ENCODE data around the gene FHIT. TPM values are rescaled to one million over a fixed set of nuclear protein-coding genes. Genes with fewer than 3 reads are reported as not detected.

Gene FHIT
- total and polyA plus RNA-seq, 2 of the 4 experiments (the other 2 are of a cell fraction), result 0.07 TPM; not detected in 1

DNA sequence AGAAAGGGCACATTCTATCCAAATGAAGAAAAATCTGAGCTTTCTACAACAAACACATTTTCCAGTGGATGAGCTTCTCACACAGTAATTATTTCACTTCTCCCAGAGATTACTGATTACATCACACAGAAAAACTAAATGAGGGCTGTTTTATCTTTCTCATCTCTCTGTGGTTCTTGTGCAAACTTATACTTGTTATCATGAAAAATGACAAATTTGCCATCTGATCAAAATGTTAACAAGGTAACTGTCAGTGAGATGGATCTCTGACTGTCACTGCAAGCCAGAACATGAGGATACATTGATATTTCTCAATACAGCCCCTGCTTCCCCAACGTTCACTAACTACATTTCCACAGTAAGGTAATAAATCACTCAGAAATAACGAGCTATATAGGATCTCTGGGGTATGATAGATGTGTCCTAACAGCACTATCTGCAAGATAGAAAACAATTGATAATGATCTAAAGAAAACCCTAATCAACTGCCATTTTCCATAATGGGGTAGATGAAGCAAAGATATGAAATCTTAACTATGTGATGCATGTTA lies 1372.1 kb downstream of the FHIT start:
- BruUV-seq (replicated peaks), result no TSS peak
- H2BK20ac ChIP-seq (ENCODE audit: low read depth, low read length), result no peak overlapping the region
- intact Hi-C loops (cut with micrococcal nuclease) (no loop called here), dilution Hi-C loops (cut with HindIII; ENCODE audit: low sequenced_read_pairs, unreplicated experiment) (no loop called here), in situ Hi-C loops (cut with MboI; ENCODE audit: low sequenced_read_pairs) (no loop called here)
- no peaks in the 10 kb centered on the region for H3K79me1 ChIP-seq (ENCODE audit: low read depth in 1 of 2, low read length in 2 of 2)
- no peak overlapping the region for H2AFZ ChIP-seq (replicated peaks; ENCODE audit: low read length, poor library complexity)
- no peak overlapping the region for H4K5ac ChIP-seq (ENCODE audit: low read depth, low read length)
- H3K4me2 ChIP-seq (ENCODE audit: low read depth, low read length), result no peak overlapping the region
- TF ChIP-seq SMC3 (IDR thresholded peaks at IDR 0.05; ENCODE audit: low read depth, low read length), result no peak
- no peak for TF ChIP-seq ELK1 (IDR thresholded peaks at IDR 0.05; ENCODE audit: borderline replicate concordance, low read depth, low read length)
- TF ChIP-seq MXI1 (IDR thresholded peaks at IDR 0.05; ENCODE audit: borderline replicate concordance, low read depth, low read length), result no peak
- TF ChIP-seq RFX5 (IDR thresholded peaks at IDR 0.05; ENCODE audit: low read depth, low read length), result no peak
- TF ChIP-seq CEBPB (IDR thresholded peaks at IDR 0.05; ENCODE audit: low read depth, low read length), result no peak
- TF ChIP-seq RCOR1 (IDR thresholded peaks at IDR 0.05; ENCODE audit: insufficient replicate concordance, low read length), result no peak
- no peak for TF ChIP-seq RAD21 (IDR thresholded peaks at IDR 0.05; ENCODE audit: low read length)
- no peak for TF ChIP-seq POLR2A (IDR thresholded peaks at IDR 0.05; ENCODE audit: low read depth, low read length)
- TF ChIP-seq, protein P1, sequence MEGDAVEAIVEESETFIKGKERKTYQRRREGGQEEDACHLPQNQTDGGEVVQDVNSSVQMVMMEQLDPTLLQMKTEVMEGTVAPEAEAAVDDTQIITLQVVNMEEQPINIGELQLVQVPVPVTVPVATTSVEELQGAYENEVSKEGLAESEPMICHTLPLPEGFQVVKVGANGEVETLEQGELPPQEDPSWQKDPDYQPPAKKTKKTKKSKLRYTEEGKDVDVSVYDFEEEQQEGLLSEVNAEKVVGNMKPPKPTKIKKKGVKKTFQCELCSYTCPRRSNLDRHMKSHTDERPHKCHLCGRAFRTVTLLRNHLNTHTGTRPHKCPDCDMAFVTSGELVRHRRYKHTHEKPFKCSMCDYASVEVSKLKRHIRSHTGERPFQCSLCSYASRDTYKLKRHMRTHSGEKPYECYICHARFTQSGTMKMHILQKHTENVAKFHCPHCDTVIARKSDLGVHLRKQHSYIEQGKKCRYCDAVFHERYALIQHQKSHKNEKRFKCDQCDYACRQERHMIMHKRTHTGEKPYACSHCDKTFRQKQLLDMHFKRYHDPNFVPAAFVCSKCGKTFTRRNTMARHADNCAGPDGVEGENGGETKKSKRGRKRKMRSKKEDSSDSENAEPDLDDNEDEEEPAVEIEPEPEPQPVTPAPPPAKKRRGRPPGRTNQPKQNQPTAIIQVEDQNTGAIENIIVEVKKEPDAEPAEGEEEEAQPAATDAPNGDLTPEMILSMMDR (conservative IDR thresholded peaks at IDR 0.05; ENCODE audit: low read depth, low read length), result no peak
- no peak for TF ChIP-seq NFE2L2 (IDR thresholded peaks at IDR 0.05; ENCODE audit: low read depth, low read length)
- no peak for TF ChIP-seq MAZ (IDR thresholded peaks at IDR 0.05; ENCODE audit: borderline replicate concordance, low read depth, low read length)
- no peak for TF ChIP-seq BHLHE40 (IDR thresholded peaks at IDR 0.05; ENCODE audit: low read depth, low read length)
- TF ChIP-seq, protein P2, sequence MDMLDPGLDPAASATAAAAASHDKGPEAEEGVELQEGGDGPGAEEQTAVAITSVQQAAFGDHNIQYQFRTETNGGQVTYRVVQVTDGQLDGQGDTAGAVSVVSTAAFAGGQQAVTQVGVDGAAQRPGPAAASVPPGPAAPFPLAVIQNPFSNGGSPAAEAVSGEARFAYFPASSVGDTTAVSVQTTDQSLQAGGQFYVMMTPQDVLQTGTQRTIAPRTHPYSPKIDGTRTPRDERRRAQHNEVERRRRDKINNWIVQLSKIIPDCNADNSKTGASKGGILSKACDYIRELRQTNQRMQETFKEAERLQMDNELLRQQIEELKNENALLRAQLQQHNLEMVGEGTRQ (IDR thresholded peaks at IDR 0.05; ENCODE audit: low read depth, low read length), result no peak
- no peak for TF ChIP-seq MAFK (IDR thresholded peaks at IDR 0.05; ENCODE audit: low read depth, low read length)
- no peak for TF ChIP-seq CHD1 (IDR thresholded peaks at IDR 0.05; ENCODE audit: low read depth, low read length)
- no peak for TF ChIP-seq FOS (IDR thresholded peaks at IDR 0.05; ENCODE audit: low read depth, low read length)
- no CpG with 5 or more reads among the region's 2 CpGs for WGBS, 2 experiments (ENCODE audit: extremely low coverage in 2 of 2, insufficient read length in 1 of 2)
- POLR2A ChIA-PET (ENCODE audit: unreplicated experiment), result no interaction called here
- no peak overlapping the region for H3K18ac ChIP-seq (ENCODE audit: low read depth, low read length)
- no peak overlapping the region for H3K23ac ChIP-seq (ENCODE audit: low read depth, low read length)
- ATAC-seq (ENCODE audit: low read depth), result no peak
- H4K8ac ChIP-seq (ENCODE audit: low read depth in 2 of 2, low read length in 2 of 2), result no peak overlapping the region
- H3K27me3 ChIP-seq (ENCODE audit: control insufficient read depth, insufficient read depth, low read length), result peaks cover 6% of the 10 kb centered on the region
- no peak overlapping the region for H4K91ac ChIP-seq (ENCODE audit: insufficient read depth, low read depth, low read length)
- no peaks in the 10 kb centered on the region for H3K36me3 ChIP-seq (ENCODE audit: control insufficient read depth, insufficient read depth, low read length)
- H3K4ac ChIP-seq (ENCODE audit: low read depth, low read length), result no peak overlapping the region
- H3K56ac ChIP-seq (ENCODE audit: extremely low read depth, insufficient read depth, low read length), result no peak overlapping the region
- no peak overlapping the region for H3K27ac ChIP-seq (ENCODE audit: insufficient read depth, low read length)
- H2BK15ac ChIP-seq (ENCODE audit: low read depth, low read length), result no peak overlapping the region
- no peaks in the 10 kb centered on the region for H3K4me1 ChIP-seq (ENCODE audit: control insufficient read depth, insufficient read depth, low read length)
- DNase-seq, result no peak
- no peak overlapping the region for H2AK5ac ChIP-seq (ENCODE audit: low read depth, low read length)
- no peak overlapping the region for H2AK9ac ChIP-seq (replicated peaks; ENCODE audit: low read depth, low read length, poor library complexity)
- no peak overlapping the region for H3K4me3 ChIP-seq (ENCODE audit: insufficient read depth, low read depth, low read length)
- H3K9ac ChIP-seq (ENCODE audit: low read depth, low read length), result no peak overlapping the region
- CTCF ChIA-PET, result interaction anchor here (0.6 to 0.7 kb wide), 2 partner anchors 723 to 997 kb away, joined by 4 read pairs; no protein-coding TSS in a partner anchor
- no peak overlapping the region for H2BK120ac ChIP-seq (ENCODE audit: low read depth, low read length)
- no peaks in the 10 kb centered on the region for H4K20me1 ChIP-seq (ENCODE audit: insufficient read depth, low read length)
- no peaks in the 10 kb centered on the region for H3K9me1 ChIP-seq (ENCODE audit: insufficient read depth, low read length)
- H3K14ac ChIP-seq (replicated peaks; ENCODE audit: low read depth, low read length), result no peak overlapping the region
- no peak overlapping the region for H2BK5ac ChIP-seq (ENCODE audit: low read depth, low read length, poor library complexity, severe bottlenecking)
- no peaks in the 10 kb centered on the region for H3K9me3 ChIP-seq (ENCODE audit: control insufficient read depth, insufficient read depth, low read length)
